Cardiac muscle cell (in vitro differentiated cells and primary cell): Measurements from ENCODE around the gene TTC22. TPM values are rescaled to one million over a fixed set of nuclear protein-coding genes. Genes with fewer than 3 reads are reported as not detected.

Experiments used
- DNase-seq, 2 donors: peaks; one replicate each; pipeline versions ENCODE4 v3.0.0 to v3.0.0-alpha.2; 2010 to 2017; ENCODE audit warnings: low read depth in 1 of 2, low spot score in 1 of 2
- H3K27ac ChIP-seq: fragments of 200-600 bp; sonication (generic); 2 replicates; pipeline ENCODE4 v1.5.1; 2016
- H3K27me3 ChIP-seq: fragments of 200-600 bp; sonication (generic); 2 replicates; pipeline ENCODE4 v1.6.0; 2016; ENCODE audit warnings: control low read depth
- H3K36me3 ChIP-seq: fragments of 200-600 bp; sonication (generic); 2 replicates; pipeline ENCODE4 v1.5.1; 2016; ENCODE audit warnings: control low read depth
- H3K4me1 ChIP-seq: fragments of 200-600 bp; sonication (generic); 2 replicates; pipeline ENCODE4 v1.8.1; 2017; ENCODE audit warnings: low read depth, mild to moderate bottlenecking, mixed run types
- H3K4me3 ChIP-seq: fragments of 200-600 bp; sonication (generic); 2 replicates; pipeline ENCODE4 v1.5.1; 2016; ENCODE audit warnings: mild to moderate bottlenecking
- H3K9me3 ChIP-seq: fragments of 200-600 bp; sonication (generic); 2 replicates; pipeline ENCODE4 v1.5.1; 2017; ENCODE audit warnings: low read depth, mild to moderate bottlenecking, control low read depth
- CTCF ChIP-seq: IDR thresholded peaks from 2 replicates; pipeline ENCODE4 v1.5.1; 2012; ENCODE audit warnings: low read depth, mild to moderate bottlenecking, low read length
- polyA plus RNA-seq: library from polyadenylated mRNA; unstranded; fragments of >200 nt; fragmentation: Nextera tagmentation; extraction: Ambion mirVana; gene quantifications from 2 replicates; pipeline ENCODE4 v1.2.1, GENCODE V29; 2016
- total RNA-seq: library from RNA; depleted of rRNA; stranded (reverse); fragments of >200 nt; gene quantifications from 2 replicates; pipeline ENCODE4 v1.2.3, GENCODE V29; 2016

The TTC22 gene
- total and polyA plus RNA-seq, 2 experiments from 2014 or later: not detected

DNA sequence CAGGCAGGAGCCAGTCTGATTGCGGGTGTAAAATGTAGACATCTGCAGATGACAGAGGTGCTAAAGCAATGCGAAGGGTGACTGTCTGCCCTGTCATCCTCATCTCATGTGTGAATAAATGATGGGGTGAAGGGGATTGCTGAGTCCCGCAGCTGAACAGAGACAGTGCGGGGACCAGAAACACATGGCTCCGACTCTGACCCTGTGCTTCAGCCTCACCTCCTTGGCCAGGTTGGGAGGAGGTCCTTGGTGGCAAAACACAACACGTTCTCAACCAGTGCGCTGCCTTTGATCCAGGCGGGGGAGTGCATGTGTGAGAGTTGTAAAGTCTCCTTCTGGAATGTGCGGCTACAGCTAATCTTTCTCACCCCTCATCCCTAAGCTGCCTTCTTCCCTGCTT is 32.0 kb upstream of the TTC22 start:
- TF ChIP-seq CTCF: no peak
- H3K4me1 ChIP-seq: no peaks in the 10 kb centered on the region
- DNase-seq: no peak

GRCh38 chr1:54826226-54826816 is 25.2 kb upstream of the TTC22 start:
- Histone ChIP-seq H3K27ac (no peak overlapping the region), H3K9me3 (no peaks in the 10 kb centered on the region), H3K36me3 (no peaks in the 10 kb centered on the region), H3K27me3 (no peaks in the 10 kb centered on the region), H3K4me1 (no peaks in the 10 kb centered on the region), H3K4me3 (no peak overlapping the region)
- DNase-seq: no peak
- no peak for TF ChIP-seq CTCF

More for the DNA sequence above, 32.0 kb upstream of the TTC22 start:
- H3K9me3 ChIP-seq: no peaks in the 10 kb centered on the region
- H3K27ac ChIP-seq: no peak overlapping the region
- no peak overlapping the region for H3K4me3 ChIP-seq
- H3K36me3 ChIP-seq: no peaks in the 10 kb centered on the region
- H3K27me3 ChIP-seq: peaks cover 4% of the 10 kb centered on the region

- DNase-seq: no peak
- H3K4me1 ChIP-seq: no peaks in the 10 kb centered on the region
- no peaks in the 10 kb centered on the region for H3K9me3 ChIP-seq
Observed at GRCh38 chr1:54825696-54826095, 24.6 kb upstream of the TTC22 start.

DNA sequence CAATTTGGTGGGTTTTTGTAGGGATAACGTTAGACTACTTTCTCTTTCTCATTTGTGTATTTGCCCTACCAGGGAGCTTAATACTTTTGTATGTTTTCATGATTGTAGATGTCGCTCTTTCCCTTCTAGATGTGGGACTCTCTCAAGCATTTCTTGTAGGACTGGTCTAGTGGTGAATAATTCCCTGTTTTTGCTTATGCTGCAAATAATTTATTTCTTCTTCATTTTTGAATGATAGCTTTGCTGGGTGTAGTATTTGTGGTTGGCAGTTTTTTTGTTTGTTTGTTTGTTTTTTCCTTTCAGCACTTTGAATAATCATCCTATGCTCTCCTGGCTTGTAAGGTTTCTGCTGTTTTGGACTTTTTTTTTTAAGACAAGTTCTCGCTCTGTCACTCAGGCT is 22.5 kb upstream of the TTC22 start:
- no peaks in the 10 kb centered on the region for H3K9me3 ChIP-seq
- no peaks in the 10 kb centered on the region for H3K36me3 ChIP-seq
- no peak for DNase-seq
- H3K4me3 ChIP-seq: no peak overlapping the region
- no peaks in the 10 kb centered on the region for H3K4me1 ChIP-seq
- TF ChIP-seq CTCF: no peak
- H3K27me3 ChIP-seq: no peaks in the 10 kb centered on the region
- H3K27ac ChIP-seq: no peak overlapping the region

More at GRCh38 chr1:54825696-54826095, 24.6 kb upstream of the TTC22 start:
- H3K27me3 ChIP-seq: no peaks in the 10 kb centered on the region
- no peak overlapping the region for H3K27ac ChIP-seq
- no peak overlapping the region for H3K4me3 ChIP-seq
- H3K36me3 ChIP-seq: no peaks in the 10 kb centered on the region
- TF ChIP-seq CTCF: no peak

DNA sequence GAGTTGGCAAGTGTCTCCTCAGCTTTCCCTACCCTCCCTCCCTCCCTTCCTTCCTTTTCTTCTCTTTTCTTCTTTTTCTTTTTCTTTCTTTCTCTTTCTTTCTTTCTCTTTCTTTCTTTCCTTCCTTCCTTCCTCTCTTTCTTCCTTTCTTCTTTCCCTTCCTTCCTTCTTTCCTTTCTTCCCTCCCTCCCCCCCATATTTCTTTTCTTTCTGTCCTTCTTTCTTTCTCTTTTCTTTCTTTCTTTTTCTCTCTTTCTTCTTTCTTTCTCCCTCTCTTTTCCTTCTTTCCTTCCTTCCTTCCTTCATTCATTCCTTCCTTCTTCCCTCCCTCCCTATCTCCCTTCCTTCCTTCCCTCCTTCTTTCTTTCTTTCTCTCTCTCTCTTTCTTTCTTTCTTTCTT is 18.6 kb upstream of the TTC22 start:
- Histone ChIP-seq H3K4me1 (no peaks in the 10 kb centered on the region), H3K27me3 (no peaks in the 10 kb centered on the region), H3K9me3 (no peaks in the 10 kb centered on the region), H3K4me3 (no peak overlapping the region), H3K27ac (no peak overlapping the region), H3K36me3 (no peaks in the 10 kb centered on the region)
- TF ChIP-seq CTCF: no peak
- DNase-seq: no peak

GRCh38 chr1:54819195-54819536 is 18.0 kb upstream of the TTC22 start:
- no peak for DNase-seq

More at GRCh38 chr1:54819195-54819536, 18.0 kb upstream of the TTC22 start:
- no peak overlapping the region for H3K4me3 ChIP-seq
- H3K27ac ChIP-seq: no peak overlapping the region
- H3K9me3 ChIP-seq: no peaks in the 10 kb centered on the region
- no peaks in the 10 kb centered on the region for H3K27me3 ChIP-seq
- H3K36me3 ChIP-seq: no peaks in the 10 kb centered on the region
- TF ChIP-seq CTCF: no peak
- H3K4me1 ChIP-seq: no peaks in the 10 kb centered on the region
